HG03108 (cell line): Measurements from ENCODE around the gene NR2F2.

Experiments
- ATAC-seq: cut with Tn5 transposase; IDR thresholded peaks from one replicate; pipeline ENCODE4 v1.9.1; 2021; ENCODE audit warnings: moderate library complexity; ENCODE audit not compliant: unreplicated experiment

Gene NR2F2

DNA sequence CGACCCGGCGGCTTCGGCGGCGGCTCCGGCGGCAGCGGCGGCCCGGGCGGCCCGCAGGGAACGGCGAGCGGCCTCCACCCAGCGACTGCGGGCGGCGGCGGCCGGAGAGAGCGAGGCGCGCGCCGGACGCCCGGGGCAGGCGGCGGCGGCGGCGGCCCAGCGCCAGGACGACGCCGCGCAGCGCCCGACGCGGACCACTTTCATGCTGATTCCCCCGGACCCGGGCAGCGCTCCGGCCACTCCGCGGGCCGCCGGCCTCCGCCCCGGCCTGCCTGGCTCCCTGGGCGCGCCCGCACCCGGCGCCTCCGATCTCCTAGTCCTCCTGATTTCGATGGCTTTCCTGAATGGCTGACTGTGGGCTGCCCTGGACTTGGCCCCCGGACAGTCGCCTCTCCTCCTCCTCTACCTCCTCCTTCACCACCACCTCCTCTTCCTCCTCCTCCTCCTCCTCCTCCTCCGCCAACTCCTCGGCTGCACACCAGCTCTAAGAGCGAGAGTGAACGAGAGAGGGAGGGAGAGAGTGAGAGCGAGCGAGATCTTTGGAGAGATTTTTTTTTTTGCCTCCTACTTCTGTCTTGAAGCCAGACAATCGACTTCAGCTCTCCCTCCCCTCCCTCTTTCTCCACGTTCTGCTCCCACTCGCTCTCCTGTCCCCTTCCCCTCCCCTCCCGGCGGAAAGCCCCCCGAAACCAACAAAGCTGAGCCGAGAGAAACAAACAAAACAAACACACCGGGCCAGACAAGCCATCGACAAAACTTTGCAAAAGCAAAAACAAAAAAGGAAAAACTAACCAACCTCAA is 844 bp downstream of the NR2F2 start:
- ATAC-seq: no peak

DNA sequence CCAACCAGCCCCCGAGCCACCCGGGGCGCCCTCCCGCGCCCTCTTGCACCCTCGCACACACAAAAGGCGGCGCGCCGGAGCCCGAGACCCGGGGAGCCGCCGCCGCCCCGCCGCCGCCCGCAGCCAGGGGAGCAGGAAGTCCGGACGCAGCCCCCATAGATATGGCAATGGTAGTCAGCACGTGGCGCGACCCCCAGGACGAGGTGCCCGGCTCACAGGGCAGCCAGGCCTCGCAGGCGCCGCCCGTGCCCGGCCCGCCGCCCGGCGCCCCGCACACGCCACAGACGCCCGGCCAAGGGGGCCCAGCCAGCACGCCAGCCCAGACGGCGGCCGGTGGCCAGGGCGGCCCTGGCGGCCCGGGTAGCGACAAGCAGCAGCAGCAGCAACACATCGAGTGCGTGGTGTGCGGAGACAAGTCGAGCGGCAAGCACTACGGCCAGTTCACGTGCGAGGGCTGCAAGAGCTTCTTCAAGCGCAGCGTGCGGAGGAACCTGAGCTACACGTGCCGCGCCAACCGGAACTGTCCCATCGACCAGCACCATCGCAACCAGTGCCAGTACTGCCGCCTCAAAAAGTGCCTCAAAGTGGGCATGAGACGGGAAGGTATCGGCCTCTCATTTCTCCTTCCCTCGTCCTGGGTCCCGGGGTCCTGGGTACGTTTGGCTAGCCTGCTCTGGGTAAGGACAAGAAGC is 1.6 kb downstream of the NR2F2 start:
- ATAC-seq: no peak

DNA sequence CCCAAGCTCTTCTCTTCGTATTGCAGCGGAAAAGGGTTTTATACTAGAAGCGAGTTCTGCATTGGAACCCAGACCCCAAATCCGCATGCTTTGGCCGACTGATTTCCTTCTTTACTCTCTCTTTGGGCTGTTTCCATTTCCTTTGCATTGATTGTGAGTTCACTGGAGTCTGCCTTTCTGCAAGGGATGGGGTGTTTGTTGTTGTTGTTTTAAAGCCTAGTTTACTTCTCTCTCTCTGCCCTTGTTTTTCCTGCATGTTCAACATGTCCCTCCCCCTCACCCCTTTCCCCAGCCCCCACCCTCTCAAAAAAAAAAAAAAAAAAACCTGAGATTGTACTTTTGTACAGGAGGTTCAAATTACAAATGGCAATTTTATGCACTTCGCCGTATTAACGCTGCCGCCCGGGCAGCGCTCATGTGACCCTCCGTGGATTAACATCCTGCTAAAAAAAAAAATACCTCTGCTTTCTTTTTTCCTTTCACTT is 2.2 kb downstream of the NR2F2 start:
- ATAC-seq: no peak

DNA sequence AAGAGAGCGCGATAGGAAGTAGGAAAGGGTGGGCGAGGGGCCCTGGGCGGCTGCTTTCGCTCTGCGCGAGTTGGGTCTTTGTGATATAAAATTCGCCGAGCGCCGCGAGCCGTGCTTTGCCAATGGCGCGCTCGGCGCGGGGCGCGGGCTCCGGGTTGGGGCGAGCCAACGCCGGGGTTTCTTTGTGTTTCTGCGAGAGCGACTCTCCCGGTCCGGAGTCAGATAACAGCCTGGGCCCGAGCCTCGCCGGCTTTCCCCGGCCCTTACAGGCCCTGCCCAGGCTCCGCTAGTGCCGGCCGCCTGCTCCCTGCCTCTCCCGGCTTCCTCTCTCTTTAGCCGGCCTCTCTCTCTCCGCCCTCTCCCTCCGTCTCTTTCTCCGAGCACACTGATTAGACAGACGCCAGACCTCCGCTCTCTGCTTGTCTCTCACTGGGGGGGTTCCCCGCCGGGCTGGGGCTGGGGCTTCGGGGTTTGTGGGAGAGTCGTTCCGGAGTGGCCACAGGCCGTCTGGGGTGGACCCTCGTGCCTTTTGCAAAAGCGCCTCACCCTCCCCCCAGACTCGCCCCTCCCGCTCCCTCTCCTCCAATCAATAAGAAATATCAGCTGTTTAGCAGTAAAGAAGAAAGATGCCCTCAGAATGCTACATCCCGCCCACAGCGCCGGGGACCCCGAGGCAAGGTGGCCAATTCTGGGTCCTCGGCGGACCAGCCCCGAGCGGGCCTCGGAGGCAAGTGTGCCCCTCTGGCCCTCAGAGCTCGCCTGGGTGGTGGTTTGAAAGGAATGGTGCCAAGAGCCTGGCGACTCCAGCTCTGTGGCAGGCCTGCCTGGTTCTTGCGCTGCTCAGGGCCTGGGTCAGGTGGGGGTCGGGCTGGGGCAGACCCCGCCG is 2.9 kb downstream of the NR2F2 start:
- no peak for ATAC-seq

DNA sequence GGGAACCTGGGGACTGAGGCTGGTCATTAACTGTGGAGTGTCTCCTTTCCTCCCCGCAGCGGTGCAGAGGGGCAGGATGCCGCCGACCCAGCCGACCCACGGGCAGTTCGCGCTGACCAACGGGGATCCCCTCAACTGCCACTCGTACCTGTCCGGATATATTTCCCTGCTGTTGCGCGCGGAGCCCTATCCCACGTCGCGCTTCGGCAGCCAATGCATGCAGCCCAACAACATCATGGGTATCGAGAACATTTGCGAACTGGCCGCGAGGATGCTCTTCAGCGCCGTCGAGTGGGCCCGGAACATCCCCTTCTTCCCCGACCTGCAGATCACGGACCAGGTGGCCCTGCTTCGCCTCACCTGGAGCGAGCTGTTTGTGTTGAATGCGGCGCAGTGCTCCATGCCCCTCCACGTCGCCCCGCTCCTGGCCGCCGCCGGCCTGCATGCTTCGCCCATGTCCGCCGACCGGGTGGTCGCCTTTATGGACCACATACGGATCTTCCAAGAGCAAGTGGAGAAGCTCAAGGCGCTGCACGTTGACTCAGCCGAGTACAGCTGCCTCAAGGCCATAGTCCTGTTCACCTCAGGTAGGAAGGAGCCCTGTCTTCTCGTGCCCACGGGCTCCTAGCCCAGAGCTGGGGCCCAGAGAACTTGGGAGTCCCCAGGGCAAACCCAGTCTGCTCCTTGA is 3.7 kb downstream of the NR2F2 start:
- ATAC-seq: no peak

DNA sequence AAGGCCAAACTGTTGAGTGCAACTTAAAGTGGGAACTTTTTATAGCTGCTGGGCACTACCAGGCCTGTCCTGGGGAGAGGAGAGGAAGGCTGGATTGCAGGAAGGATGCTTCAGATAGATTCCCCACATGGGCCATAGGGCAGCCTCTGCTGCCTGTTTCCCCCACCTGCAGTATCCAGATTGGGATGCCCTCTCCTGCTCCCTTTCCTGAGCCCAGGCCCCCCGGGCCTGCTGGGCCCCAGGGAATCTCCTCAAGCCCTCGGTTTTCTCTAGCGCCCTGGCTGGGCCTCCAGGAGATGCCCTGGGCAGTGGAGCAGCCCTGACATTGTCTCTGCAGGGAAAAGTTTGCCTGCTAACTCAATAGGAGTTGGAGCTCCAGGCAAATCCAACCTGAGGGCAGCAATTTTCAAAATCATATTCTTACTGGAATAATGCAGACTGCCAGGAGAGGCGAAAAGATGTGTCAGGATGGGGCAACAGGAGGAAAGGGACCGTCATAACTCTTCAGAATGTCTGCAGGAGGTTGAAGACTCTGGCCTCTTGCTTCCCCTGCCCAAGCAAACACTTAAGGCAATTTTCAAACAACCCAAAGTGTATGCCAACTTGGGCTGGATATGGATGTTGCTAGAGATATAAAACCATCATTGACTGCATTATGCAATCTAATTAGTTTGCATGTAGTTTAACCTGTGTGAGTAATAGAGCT is 4.4 kb downstream of the NR2F2 start:
- no peak for ATAC-seq

DNA sequence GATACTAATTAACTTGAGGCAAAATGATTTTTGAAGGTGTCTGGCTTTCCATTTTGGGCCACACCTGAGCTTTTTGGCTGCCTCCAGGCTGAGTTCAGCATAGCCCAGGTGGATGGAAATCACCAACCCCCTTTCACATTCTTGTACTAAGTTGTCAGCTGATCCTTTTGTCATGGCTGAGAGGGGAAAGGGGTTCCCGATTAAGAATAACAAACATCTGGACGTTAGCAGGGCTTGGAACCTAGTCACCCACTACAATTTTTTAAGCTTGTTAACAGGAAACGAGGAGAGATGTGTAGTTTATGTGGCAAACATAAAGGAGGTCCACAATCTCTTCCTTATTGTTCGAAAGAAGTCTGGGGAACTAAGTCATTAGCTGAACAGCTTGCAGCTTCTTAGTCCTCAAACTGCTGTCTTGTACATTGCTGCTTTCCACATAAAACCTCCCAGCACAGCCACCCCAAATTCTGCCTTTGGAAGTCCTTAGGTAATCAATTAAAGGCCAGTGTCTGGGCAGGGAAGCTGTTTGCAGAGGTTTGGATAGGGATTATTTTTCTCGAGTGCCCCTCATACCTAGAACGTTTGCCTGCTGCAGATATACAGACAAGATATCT is 5.0 kb downstream of the NR2F2 start:
- no peak for ATAC-seq

DNA sequence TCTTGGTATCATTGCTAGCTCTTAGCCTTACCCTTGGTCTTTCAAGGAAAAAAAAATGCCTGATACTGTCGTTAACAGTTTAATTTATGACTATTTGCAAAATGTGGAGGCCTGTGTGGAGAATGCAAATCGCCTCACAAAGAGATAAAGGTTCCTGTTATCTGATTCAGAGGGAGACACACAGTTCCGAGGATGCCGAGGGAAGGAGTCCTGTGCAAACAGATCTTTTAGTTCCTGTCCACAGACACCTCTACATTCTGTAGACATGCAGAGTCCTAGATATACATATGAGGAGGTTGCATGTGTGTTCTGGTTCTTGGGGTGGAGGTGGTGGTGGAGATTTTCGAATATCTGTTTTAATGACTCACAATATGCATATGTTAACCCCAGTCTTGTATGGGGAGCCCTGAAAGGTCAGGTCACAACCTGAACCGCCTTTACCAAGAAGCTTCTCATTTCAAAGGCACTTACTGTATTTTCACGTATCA is 5.7 kb downstream of the NR2F2 start:
- no peak for ATAC-seq

DNA sequence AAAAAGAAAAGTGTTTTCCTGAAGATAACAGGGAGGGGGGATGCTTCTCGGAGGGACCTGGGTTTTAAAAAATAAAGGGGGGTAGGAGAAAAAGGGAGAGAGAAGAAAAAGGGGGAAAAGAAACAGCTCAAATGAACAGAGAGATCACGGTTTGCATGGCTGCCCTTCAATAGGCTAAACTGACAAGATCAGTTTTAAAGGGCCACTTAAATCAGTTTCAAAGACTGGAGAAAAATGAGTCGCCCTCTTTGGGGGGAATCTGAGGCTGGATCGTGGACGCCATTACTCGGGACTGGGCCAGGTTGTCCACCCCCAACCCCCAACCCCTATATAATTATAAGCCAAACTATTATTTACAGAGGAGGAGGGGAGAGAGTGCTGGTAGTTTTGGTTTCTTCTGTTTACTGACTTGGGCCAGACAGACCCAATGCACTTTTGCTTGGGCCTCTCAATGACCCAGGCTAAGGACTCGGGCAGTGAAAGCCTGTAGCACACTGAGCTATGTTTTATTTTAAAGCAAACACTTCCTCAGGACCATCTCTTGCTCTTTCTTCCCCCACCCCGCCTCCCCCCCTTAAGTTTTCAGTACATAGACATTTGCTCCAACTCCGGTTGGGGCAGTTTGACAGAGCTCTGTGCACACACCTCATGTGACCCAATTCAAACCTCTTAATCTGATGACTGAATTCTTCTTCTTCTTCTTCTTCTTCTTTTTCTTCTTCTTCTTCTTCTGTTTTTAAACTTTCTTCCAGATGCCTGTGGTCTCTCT is 6.3 kb downstream of the NR2F2 start:
- no peak for ATAC-seq

DNA sequence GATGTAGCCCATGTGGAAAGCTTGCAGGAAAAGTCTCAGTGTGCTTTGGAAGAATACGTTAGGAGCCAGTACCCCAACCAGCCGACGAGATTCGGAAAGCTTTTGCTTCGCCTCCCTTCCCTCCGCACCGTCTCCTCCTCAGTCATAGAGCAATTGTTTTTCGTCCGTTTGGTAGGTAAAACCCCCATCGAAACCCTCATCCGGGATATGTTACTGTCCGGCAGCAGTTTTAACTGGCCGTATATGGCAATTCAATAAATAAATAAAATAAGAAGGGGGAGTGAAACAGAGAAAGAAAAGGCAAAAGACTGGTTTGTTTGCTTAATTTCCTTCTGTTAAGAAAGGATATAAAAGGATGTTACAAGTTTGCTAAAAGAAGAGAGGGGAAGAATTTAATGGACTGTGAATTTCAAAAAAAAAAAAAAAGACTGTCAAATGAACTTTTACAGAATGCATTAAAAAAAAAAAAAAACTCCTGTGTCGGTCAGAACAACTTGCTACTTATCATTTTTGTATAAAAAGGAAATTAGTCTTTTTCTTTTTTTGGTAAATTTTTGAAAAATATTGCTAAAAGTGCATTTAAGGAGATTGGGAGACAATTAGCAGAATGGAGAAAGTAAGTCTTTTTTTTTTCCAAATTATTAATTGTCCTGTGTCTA is 7.0 kb downstream of the NR2F2 start:
- no peak for ATAC-seq

DNA sequence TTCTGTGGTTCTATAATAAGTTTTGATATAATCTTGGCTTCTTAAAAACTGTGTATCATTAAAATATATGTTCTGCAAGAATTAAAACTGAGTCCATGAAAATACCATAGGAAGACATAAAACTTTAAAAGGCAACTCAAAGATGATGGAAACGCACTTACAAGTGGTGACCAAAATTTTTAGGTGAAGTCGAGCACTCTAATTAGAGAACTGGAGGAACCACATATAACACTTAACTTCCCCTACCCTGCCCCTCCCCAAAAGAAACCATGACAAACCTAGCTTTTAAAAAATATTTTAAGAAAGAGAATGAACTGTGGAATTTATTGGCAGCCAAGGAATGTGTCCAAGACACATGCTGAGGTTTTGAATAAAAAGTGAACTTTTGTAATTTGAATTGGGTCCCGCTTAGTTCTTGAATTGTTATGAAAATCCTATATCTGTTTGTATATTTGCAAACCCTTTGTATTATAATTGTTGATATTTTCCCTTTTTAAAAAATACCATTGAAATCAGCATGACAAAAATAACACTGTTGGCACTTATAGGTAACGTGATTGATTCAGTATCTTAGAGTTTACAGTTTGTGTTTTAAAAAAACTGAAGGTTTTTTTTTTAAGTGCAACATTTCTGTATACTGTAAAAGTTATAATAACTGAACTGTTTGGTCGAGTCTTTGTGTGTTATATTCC is 7.7 kb downstream of the NR2F2 start:
- no peak for ATAC-seq

DNA sequence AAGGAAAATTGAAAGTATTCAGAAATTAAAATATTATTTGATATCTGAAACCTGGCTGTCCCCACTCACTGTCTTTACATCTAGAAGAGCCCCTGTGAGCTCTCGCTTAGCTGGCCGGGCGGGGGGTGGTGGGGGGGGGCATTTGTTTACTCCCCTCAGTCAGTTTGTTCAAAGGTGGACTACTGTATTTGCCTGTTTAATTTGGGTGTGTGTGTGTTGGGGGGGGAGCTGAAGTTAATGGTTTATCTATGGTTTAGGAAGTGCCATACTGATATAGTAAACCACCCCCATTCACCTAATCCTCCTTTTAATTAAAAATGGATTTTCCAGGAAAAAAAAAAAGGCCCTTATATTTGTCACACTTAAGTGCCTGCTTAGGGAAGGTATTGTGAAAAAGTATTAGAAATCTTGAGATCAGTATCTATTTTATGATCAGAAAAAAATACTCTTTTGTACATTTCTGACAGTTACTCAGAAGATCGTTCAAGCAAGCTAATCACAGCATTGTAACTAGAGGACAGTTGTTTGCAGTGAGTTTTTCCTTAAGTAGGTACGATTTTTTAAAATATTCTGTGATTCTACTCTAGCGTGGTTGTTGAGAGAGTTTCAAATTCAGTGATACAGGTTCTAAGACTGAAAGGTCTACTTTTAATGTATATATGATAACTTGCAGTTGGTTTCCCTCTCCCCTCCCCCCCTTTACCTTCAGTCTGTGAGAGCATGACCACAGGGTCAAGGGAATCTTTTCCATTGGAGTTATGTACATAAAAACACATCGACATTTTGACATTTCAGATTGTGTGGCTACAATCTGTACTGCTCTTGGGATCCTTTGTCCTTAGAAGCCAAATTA is 8.5 kb downstream of the NR2F2 start:
- ATAC-seq: no peak

DNA sequence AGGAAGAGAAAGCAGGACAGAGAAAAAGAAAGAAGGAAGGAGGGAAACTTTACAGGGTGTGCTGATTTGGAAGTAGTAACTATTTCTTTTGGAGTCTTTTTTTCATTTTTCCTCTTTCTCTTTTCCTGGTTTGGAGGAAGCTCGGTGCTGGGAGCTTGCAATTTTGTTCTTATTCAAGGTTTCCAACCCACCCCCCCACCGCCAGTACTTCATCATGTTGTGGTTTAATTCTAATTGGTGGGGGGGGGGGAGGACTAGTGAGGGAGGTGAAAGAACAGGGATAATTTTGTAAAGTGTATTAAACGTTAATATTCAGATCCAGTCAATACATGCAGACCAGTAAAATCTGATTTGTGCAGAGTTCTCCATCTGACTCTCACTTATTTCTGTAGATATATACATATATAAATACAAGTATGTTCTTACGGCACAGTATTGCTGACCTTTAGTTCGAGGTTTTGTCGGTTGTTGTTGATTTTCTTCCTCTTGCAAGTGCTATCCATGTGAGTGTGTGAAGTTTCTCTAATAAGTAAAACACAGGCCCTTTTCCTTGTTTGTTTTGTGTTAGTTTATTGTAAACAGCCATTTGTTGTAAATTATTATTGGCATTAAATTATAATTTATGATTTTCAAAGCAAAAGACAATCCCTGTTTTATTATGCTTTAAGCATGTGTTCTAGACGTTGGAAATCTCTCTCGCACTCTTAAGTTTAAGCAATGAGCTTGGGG is 9.3 kb downstream of the NR2F2 start:
- ATAC-seq: no peak

DNA sequence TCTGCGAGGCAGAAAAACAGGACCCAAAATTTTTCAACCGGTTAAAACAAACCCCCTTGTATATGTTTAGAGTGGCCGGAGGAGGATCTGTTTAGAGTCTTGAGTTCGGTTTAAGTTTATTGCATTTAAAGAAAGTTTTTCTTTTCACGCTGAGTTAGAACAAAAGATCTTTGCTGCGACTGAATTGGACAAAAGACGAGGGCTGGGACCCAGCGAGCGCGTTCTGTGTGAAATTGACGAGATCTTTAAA is 9.8 kb downstream of the NR2F2 start:
- ATAC-seq: no peak

DNA sequence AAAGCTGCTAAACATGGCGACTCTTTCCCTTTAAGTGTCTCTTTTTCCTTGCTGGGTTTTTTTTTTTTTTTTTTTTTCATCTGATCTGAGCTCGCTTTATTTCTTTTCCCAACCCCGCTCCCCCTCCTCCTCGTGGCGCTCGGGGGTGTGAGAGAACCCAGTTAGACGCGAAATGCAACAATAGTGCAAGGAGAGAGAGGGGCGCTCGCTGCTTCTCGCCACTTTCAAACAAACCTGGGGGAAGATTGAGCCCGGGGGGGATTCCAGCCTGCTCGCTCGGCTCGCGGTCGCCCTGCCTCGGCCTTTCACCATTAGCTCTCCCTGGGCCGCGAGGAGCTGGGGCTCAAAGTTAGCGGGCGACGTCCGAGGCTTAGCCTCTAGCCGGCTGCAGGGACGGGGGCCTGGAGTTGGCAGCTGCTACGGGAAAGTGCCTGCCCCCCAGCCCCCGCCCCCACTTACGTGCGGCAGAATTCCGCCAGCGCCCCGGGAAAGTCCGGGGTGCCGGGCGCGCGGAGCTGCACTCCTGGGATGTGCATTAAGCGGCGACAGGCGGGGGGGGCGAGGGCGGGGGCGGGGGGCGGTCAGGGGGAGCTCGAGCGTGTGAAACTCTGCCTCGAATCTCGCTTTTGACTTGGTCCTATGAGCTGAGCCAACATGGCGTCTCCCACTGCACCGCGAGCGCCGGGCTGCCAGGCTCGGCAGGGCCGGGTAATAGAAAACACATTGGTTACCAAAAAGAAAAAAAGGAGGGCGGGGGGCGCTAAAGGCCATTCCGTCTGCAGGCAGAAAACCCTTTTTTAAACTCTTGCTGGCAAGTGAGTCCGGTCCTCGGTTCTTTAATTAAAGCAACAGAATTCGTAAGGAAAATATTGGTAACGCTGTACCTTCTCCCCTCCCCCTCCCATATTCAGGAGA is 10.4 kb downstream of the NR2F2 start:
- ATAC-seq: no peak
